Astrocyte of the cerebellum (primary cell): ENCODE data around the gene CS.
"Not testable (repeated sequence)": the region's sequence is repeated elsewhere in the genome, so short reads cannot be mapped to it uniquely, and the experiment has no call there.

Source experiments
- DNase-seq: peaks from one replicate; pipeline ENCODE4 v3.0.0-alpha.2; 2011; ENCODE audit warnings: low read depth
- H3K4me3 ChIP-seq: 2 replicates; pipeline ENCODE4 v1.5.1; 2011; ENCODE audit warnings: mild to moderate bottlenecking, low read depth, low read length, moderate library complexity
- in situ Hi-C: cut with HindIII; loops from 2 replicates; pipeline ENCODE4 v1.10.0; 2017; ENCODE audit warnings: low sequenced_read_pairs
- TF ChIP-seq, protein P1 (sequence below): IDR thresholded peaks from 2 replicates; pipeline ENCODE4 v1.5.1; 2012; ENCODE audit warnings: low read length, low read depth, moderate library complexity, mild to moderate bottlenecking; ENCODE audit errors: missing control alignments

CS gene

DNA sequence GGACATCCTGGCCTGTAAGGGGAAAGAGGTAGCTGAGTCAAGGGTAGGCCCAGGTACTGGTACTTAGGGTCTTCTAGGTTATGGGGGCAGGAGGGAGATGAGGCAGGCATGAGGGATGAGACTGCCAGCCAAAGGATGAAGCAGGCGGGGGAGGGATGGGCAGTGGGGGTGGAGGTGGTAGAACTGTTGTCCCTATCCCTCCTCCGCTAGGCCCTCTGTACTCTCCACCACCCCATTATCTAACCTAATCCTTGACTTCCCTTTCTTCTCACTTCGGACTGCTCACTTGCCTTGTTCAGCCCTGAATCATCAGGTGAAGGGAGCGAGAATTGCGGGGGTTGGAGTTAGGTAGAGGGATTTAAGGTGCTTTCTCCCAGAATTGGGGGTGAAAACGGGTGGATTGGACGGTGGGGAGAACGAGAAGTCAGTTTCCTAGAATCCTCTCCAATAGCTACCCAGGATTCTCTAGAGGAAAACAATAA lies 33.1 kb upstream of the CS start:
- no peak for DNase-seq
- in situ Hi-C loops = no loop called here
- peak overlapping the region; percentile 50 for H3K4me3 ChIP-seq
- TF ChIP-seq, protein P1, sequence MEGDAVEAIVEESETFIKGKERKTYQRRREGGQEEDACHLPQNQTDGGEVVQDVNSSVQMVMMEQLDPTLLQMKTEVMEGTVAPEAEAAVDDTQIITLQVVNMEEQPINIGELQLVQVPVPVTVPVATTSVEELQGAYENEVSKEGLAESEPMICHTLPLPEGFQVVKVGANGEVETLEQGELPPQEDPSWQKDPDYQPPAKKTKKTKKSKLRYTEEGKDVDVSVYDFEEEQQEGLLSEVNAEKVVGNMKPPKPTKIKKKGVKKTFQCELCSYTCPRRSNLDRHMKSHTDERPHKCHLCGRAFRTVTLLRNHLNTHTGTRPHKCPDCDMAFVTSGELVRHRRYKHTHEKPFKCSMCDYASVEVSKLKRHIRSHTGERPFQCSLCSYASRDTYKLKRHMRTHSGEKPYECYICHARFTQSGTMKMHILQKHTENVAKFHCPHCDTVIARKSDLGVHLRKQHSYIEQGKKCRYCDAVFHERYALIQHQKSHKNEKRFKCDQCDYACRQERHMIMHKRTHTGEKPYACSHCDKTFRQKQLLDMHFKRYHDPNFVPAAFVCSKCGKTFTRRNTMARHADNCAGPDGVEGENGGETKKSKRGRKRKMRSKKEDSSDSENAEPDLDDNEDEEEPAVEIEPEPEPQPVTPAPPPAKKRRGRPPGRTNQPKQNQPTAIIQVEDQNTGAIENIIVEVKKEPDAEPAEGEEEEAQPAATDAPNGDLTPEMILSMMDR = no peak

DNA sequence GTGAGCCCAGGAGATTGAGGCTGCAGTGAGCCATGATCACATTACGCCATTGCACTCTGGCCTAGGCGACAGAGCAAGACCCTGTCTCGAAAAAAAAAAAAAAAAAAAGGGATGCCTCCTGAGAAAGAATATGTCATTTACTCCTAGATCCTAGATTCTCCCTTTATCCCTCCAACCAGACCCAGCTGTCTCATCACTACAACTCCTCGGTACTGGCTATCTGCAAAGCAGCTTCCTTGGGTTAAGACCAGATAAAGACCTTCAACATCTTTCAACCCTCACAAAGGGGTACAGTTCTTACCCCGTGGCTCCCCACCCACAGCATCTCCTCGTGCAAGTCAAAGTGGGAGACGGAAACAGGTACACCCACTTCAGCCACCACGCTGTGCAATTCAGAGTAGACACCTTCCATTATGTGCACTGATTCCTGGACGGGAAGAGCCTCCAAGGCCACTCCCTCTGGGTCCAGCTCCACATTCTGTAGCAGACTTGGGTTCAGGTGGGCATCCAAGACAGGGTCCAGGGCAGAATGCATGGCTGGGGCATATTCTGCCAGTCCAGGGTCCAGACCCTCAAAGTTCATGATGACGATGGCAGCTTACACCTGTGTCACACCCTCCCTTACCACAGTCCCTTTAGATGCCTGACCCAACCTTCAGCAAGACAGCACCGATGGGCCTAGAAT lies 32.5 kb upstream of the CS start:
- TF ChIP-seq, protein P1 = no peak
- in situ Hi-C loops = no loop called here
- DNase-seq = no peak
- peak overlapping the region; percentile 50 for H3K4me3 ChIP-seq

DNA sequence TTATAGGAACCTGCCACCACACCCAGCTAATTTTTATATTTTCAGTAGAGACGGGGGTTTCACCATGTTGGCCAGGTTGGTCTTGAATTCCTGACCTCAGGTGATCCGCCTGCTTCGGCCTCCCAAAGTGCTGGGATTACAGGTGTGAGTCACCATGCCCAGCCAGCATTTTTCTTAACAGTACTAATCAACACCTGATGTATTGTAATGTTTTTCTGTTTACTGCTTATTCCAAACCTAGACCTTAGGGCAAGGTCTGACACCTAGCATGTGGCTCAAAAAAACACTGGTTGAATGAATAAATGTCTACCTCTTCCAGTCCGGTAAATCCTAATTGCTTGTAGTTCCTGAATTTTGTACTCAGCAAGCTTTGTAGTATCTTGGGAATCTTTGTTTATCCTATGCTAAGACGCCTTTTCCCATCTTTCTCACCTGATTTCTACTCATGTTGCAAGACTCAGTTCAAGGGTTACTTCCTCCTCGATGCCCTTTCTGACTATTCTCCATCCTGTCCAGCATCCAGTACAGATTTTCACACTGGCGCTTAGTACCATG lies 30.9 kb upstream of the CS start:
- no peak for DNase-seq
- TF ChIP-seq, protein P1 = no peak
- no peak overlapping the region for H3K4me3 ChIP-seq
- in situ Hi-C loops = no loop called here

DNA sequence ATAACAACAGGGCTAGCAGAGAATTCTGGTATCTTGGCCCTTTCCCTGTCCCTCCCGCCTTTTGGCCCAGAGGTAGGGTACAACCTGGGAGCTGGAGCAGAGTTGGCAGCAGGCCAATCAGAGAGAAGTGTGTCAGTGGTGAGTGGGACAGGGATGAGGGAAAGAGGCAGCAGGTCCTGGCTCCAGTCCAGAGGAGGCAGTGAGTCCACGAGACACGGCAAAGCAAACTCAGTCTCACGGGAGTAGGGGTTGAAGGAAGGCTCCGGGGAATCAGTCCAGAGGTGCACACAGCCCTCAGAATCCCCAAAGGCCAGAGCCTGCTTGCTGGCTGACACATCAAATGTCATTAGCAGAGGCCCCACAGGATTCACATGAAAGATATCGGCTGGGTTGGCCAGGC lies 26.4 kb upstream of the CS start:
- TF ChIP-seq, protein P1 = no peak
- in situ Hi-C loops = no loop called here
- H3K4me3 ChIP-seq = no peak overlapping the region
- DNase-seq = no peak

DNA sequence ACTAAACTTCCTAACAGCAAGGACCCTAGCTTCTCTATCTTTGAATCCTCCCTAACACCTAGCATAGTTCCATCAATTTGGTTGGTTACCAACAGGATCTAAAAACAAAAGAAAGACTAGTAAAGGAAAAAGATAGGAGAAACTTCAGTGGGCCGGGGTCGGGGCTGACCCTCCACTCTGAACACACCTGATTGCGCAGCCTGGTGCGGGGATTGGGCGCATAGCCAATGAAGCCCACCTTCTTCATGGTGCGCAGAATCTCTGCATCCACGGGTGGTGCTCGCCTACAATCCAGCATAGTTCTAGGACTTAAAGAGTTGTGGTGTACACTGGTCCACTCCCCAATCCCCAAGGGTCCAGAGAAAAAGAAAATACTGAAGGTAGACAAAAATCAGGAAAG lies 26.0 kb upstream of the CS start:
- in situ Hi-C loops = no loop called here

DNA sequence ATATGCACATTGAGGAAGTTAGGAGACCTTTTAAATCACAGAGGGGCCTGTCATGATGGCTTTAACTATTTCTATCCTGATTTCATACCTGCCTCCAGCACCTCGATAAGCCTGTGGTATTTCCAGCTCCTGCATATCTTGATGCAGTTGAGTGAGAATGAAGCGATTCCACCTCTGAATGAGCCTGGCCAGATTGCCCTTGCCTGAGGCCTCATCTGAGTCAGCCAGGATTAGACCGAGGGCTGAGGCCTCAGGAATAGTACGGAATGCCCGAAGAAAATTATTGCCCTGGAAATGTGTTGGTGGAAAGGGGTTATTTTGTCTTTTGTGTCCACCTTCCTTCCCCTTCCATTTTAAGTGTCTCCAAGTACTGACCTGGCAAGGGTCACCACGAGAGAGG lies 24.1 kb upstream of the CS start:
- in situ Hi-C loops = no loop called here
- no peak for DNase-seq
- no peak overlapping the region for H3K4me3 ChIP-seq
- TF ChIP-seq, protein P1 = no peak

More for the DNA sequence above, 26.0 kb upstream of the CS start:
- TF ChIP-seq, protein P1 = no peak
- no peak overlapping the region for H3K4me3 ChIP-seq
- DNase-seq = no peak

DNA sequence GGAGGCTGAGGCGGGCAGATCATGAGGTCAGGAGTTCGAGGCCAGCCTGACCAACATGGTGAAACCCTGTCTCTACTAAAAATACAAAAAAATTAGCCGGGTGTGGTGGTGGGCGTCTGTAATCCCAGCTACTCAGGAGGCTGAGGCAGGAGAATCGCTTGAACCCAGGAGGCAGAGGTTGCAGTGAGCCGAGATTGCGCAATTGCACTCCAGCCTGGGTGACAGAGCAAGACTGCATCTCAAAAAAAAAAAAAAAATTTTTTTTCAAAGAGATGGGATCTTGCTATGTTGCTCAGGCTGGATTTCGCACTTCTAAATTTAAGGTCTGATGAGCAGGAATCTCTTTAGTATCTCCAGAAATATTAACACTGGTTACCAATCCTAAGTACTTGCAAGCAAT lies 21.5 kb upstream of the CS start:
- in situ Hi-C loops, H3K4me3 ChIP-seq, DNase-seq: not testable (repeated sequence)
